ENCODE data around the gene VGLL3.

Gene VGLL3

GRCh38 chr3:87009271-87009670, 18.3 kb upstream of the VGLL3 start:
- Histone ChIP-seq H3K27ac (ENCODE audit: low read length) (no peak overlapping the region), H3K27me3 (ENCODE audit: insufficient read depth, low read length, poor library complexity) (no peaks in the 10 kb centered on the region), H4K20me1 (ENCODE audit: insufficient read depth, low read length) (no peaks in the 10 kb centered on the region), H2AFZ (ENCODE audit: low read depth, low read length) (no peak overlapping the region), H3K9me3 (ENCODE audit: insufficient read depth, low read length, severe bottlenecking) (no peaks in the 10 kb centered on the region), H3K4me3 (ENCODE audit: low read depth in 1 of 2, low read length in 2 of 2) (no peak overlapping the region), H3K4me1 (ENCODE audit: insufficient read depth, low read length) (no peaks in the 10 kb centered on the region), H3K9ac (ENCODE audit: low read depth, low read length) (no peak overlapping the region), H3K36me3 (ENCODE audit: insufficient read depth, low read length) (no peaks in the 10 kb centered on the region), H3K4me2 (ENCODE audit: insufficient read depth, low read length) (no peak overlapping the region), H3K79me2 (ENCODE audit: insufficient read depth, low read length) (no peaks in the 10 kb centered on the region)
- DNase-seq (no peak), ATAC-seq (ENCODE audit: insufficient read depth, low read depth) (no peak)
- no peak for TF ChIP-seq EZH2 (IDR thresholded peaks at IDR 0.05; ENCODE audit: borderline replicate concordance, low read depth, low read length, severe bottlenecking)
- no peak for TF ChIP-seq CTCF (IDR thresholded peaks at IDR 0.05; ENCODE audit: borderline replicate concordance, extremely low read depth, low read length, poor library complexity, severe bottlenecking)

- no peak for ATAC-seq (ENCODE audit: insufficient read depth, low read depth)
- no peaks in the 10 kb centered on the region for H3K4me1 ChIP-seq (ENCODE audit: insufficient read depth, low read length)
- H3K36me3 ChIP-seq (ENCODE audit: insufficient read depth, low read length): no peaks in the 10 kb centered on the region
- no peak overlapping the region for H3K9ac ChIP-seq (ENCODE audit: low read depth, low read length)
- no peaks in the 10 kb centered on the region for H3K27me3 ChIP-seq (ENCODE audit: insufficient read depth, low read length, poor library complexity)
- TF ChIP-seq CTCF (IDR thresholded peaks at IDR 0.05; ENCODE audit: borderline replicate concordance, extremely low read depth, low read length, poor library complexity, severe bottlenecking): peak; percentile 28
- TF ChIP-seq EZH2 (IDR thresholded peaks at IDR 0.05; ENCODE audit: borderline replicate concordance, low read depth, low read length, severe bottlenecking): no peak
- no peak overlapping the region for H3K27ac ChIP-seq (ENCODE audit: low read length)
- H4K20me1 ChIP-seq (ENCODE audit: insufficient read depth, low read length): no peaks in the 10 kb centered on the region
- no peak overlapping the region for H3K4me2 ChIP-seq (ENCODE audit: insufficient read depth, low read length)
- DNase-seq: no peak
- no peak overlapping the region for H3K4me3 ChIP-seq (ENCODE audit: low read depth in 1 of 2, low read length in 2 of 2)
- H3K79me2 ChIP-seq (ENCODE audit: insufficient read depth, low read length): no peaks in the 10 kb centered on the region
- no peak overlapping the region for H2AFZ ChIP-seq (ENCODE audit: low read depth, low read length)
- no peaks in the 10 kb centered on the region for H3K9me3 ChIP-seq (ENCODE audit: insufficient read depth, low read length, severe bottlenecking)
Observed at GRCh38 chr3:87006844-87007439, 16.0 kb upstream of the VGLL3 start.

- Histone ChIP-seq H3K79me2 (ENCODE audit: insufficient read depth, low read length) (no peaks in the 10 kb centered on the region), H3K9me3 (ENCODE audit: insufficient read depth, low read length, severe bottlenecking) (no peaks in the 10 kb centered on the region), H3K4me1 (ENCODE audit: insufficient read depth, low read length) (no peaks in the 10 kb centered on the region), H4K20me1 (ENCODE audit: insufficient read depth, low read length) (no peaks in the 10 kb centered on the region), H3K27ac (ENCODE audit: low read length) (no peak overlapping the region), H3K27me3 (ENCODE audit: insufficient read depth, low read length, poor library complexity) (no peaks in the 10 kb centered on the region), H3K4me2 (ENCODE audit: insufficient read depth, low read length) (no peak overlapping the region), H3K4me3 (ENCODE audit: low read depth in 1 of 2, low read length in 2 of 2) (no peak overlapping the region), H3K9ac (ENCODE audit: low read depth, low read length) (no peak overlapping the region), H3K36me3 (ENCODE audit: insufficient read depth, low read length) (no peaks in the 10 kb centered on the region), H2AFZ (ENCODE audit: low read depth, low read length) (no peak overlapping the region)
- TF ChIP-seq EZH2 (IDR thresholded peaks at IDR 0.05; ENCODE audit: borderline replicate concordance, low read depth, low read length, severe bottlenecking): no peak
- no peak for TF ChIP-seq CTCF (IDR thresholded peaks at IDR 0.05; ENCODE audit: borderline replicate concordance, extremely low read depth, low read length, poor library complexity, severe bottlenecking)
- ATAC-seq (ENCODE audit: insufficient read depth, low read depth) (no peak), DNase-seq (no peak)
Observed at GRCh38 chr3:87004883-87005282, 13.9 kb upstream of the VGLL3 start.
